GM12878 (cell line): ENCODE measurements around the gene ALKBH8.

Experiments used
- POLR2A ChIP-seq: IDR thresholded peaks from 2 replicates; pipeline ENCODE4 v1.6.1; 2011; ENCODE audit warnings: low read depth, mild to moderate bottlenecking, low read length
- RAD21 ChIP-seq: IDR thresholded peaks from 2 replicates; pipeline ENCODE4 v1.6.1; 2011; ENCODE audit warnings: mild to moderate bottlenecking, low read depth, low read length, moderate library complexity; ENCODE audit not compliant: insufficient read depth
- SMC3 ChIP-seq: IDR thresholded peaks from 2 replicates; pipeline ENCODE4 v1.6.1; 2011; ENCODE audit warnings: low read length, improper control_type of control experiment, borderline replicate concordance
- TAF1 ChIP-seq: IDR thresholded peaks from 2 replicates; pipeline ENCODE4 v1.6.1; 2011; ENCODE audit warnings: mild to moderate bottlenecking, low read depth, low read length, borderline replicate concordance
- YY1 ChIP-seq: IDR thresholded peaks from 2 replicates; pipeline ENCODE4 v1.6.1; 2011; ENCODE audit warnings: low read depth, mild to moderate bottlenecking, low read length
- TF ChIP-seq, protein P1 (sequence below), 3 experiments: IDR thresholded peaks in 2 of 3; conservative IDR thresholded peaks in 1 of 3; 2 replicates each; pipeline ENCODE4 v1.5.1; 2011; ENCODE audit warnings: low read depth in 3 of 3, low read length in 3 of 3, mild to moderate bottlenecking in 3 of 3, control low read depth in 2 of 3, moderate library complexity in 2 of 3, inconsistent platforms in 1 of 3, mixed read lengths in 1 of 3; ENCODE audit not compliant: control insufficient read depth in 2 of 3, insufficient read depth in 1 of 3; ENCODE audit errors: extremely low read depth in 1 of 3
- TF ChIP-seq, protein P2 (sequence below): fragments of 450-650 bp; IDR thresholded peaks from 2 replicates; pipeline ENCODE4 v1.6.1; 2016; ENCODE audit warnings: mild to moderate bottlenecking, moderate library complexity, borderline replicate concordance
- TF ChIP-seq, protein P3 (sequence below): IDR thresholded peaks from 2 replicates; pipeline ENCODE4 v1.6.1; 2012; ENCODE audit warnings: low read depth, low read length, improper control_type of control experiment

DNA sequence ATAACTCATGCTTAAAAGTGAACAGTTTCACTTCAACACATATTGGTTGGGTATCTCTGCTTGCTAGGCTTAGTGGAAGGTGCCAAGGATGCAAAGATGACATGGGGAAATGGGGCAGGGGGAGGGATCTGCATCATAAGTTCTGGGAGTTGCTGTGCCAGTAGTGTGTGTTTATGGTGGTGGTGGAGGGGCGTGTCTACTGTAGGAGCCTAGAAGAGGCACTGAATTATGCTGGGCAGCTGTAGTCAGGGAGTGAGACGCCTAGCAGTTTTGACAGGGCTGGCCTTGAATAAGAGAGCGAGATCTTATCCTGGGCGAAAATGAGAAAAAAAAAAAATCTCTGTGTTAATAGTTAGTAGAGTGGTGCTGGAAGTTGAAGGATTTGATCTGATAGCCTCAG lies 28.4 kb upstream of the ALKBH8 start:
- TF ChIP-seq, protein P1, sequence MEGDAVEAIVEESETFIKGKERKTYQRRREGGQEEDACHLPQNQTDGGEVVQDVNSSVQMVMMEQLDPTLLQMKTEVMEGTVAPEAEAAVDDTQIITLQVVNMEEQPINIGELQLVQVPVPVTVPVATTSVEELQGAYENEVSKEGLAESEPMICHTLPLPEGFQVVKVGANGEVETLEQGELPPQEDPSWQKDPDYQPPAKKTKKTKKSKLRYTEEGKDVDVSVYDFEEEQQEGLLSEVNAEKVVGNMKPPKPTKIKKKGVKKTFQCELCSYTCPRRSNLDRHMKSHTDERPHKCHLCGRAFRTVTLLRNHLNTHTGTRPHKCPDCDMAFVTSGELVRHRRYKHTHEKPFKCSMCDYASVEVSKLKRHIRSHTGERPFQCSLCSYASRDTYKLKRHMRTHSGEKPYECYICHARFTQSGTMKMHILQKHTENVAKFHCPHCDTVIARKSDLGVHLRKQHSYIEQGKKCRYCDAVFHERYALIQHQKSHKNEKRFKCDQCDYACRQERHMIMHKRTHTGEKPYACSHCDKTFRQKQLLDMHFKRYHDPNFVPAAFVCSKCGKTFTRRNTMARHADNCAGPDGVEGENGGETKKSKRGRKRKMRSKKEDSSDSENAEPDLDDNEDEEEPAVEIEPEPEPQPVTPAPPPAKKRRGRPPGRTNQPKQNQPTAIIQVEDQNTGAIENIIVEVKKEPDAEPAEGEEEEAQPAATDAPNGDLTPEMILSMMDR (IDR thresholded peaks at IDR 0.05 in 2 of 3, conservative IDR thresholded peaks at IDR 0.05 in 1 of 3; ENCODE audit: control insufficient read depth in 2 of 3, extremely low read depth in 1 of 3, insufficient read depth in 1 of 3, low read depth in 3 of 3, low read length in 3 of 3): no peak
- TF ChIP-seq SMC3 (no peak), POLR2A (no peak), TAF1 (no peak), RAD21 (no peak), YY1 (no peak)
- TF ChIP-seq, protein P2, sequence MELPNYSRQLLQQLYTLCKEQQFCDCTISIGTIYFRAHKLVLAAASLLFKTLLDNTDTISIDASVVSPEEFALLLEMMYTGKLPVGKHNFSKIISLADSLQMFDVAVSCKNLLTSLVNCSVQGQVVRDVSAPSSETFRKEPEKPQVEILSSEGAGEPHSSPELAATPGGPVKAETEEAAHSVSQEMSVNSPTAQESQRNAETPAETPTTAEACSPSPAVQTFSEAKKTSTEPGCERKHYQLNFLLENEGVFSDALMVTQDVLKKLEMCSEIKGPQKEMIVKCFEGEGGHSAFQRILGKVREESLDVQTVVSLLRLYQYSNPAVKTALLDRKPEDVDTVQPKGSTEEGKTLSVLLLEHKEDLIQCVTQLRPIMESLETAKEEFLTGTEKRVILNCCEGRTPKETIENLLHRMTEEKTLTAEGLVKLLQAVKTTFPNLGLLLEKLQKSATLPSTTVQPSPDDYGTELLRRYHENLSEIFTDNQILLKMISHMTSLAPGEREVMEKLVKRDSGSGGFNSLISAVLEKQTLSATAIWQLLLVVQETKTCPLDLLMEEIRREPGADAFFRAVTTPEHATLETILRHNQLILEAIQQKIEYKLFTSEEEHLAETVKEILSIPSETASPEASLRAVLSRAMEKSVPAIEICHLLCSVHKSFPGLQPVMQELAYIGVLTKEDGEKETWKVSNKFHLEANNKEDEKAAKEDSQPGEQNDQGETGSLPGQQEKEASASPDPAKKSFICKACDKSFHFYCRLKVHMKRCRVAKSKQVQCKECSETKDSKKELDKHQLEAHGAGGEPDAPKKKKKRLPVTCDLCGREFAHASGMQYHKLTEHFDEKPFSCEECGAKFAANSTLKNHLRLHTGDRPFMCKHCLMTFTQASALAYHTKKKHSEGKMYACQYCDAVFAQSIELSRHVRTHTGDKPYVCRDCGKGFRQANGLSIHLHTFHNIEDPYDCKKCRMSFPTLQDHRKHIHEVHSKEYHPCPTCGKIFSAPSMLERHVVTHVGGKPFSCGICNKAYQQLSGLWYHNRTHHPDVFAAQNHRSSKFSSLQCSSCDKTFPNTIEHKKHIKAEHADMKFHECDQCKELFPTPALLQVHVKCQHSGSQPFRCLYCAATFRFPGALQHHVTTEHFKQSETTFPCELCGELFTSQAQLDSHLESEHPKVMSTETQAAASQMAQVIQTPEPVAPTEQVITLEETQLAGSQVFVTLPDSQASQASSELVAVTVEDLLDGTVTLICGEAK: no peak
- TF ChIP-seq, protein P3, sequence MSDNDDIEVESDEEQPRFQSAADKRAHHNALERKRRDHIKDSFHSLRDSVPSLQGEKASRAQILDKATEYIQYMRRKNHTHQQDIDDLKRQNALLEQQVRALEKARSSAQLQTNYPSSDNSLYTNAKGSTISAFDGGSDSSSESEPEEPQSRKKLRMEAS: no peak
